Measurements from ENCODE around the gene RMND5B.

GRCh38 chr5:178122346-178122745 lies 8.5 kb upstream of the RMND5B start:
- TF ChIP-seq CTCF (IDR thresholded peaks at IDR 0.05; ENCODE audit: low read length) (no peak), EZH2 (optimal IDR thresholded peaks at IDR 0.05; ENCODE audit: low read depth, low read length) (no peak)
